ENCODE results near the gene CFAP251.
A peak's percentile ranks its signal among the peaks of the same experiment; 100 is the strongest.

The CFAP251 gene

DNA sequence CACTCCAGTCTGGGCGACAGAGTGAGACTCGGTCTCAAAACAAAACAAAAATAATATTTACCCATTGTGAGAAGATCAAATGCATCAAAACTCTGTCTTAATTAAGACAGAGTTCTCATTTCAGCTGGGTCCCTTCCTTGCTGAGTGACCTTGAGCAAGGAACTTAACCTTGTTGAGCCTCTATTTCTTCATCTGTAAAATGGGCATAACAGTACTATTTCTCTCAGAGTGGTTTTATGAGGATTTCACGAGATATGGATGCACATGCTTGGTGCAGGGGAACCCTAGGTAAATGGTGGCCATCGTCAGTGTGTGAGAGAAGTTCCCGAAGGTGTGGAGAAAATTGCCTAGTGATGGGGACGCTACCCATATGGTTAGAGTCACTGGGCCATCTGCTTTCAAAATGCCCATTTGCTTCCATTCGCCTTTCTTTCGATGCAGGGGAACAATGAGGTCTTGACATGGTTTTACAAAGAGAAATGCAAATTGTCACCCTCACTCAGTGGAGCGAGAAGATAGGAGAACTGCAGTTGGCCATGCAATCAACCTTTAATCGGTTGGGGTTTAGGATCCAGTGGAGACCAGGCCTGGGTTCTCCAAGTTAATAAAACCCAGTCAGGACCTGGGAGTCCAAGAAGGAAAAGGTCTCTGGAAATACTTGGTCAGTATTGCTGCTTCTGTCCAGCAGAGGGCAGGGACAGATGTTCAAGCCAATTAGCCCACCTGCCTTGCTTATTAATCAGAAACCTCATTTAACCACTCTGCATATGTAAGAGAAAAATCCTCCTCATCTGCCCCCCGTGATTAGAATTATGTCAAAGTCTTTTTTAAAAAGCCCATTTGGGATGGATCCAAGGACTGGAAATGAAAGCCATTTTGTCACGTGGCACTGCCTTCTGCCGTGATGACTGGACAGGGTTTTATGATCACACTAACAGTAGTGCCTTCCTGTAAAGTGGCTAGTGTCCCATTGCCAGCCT is 37.2 kb downstream of the CFAP251 start:
- no peak overlapping the region for H3K4me3 ChIP-seq (ENCODE audit: low read depth, low read length)
- no peak for DNase-seq (ENCODE audit: low read depth)
- TF ChIP-seq, protein P1, sequence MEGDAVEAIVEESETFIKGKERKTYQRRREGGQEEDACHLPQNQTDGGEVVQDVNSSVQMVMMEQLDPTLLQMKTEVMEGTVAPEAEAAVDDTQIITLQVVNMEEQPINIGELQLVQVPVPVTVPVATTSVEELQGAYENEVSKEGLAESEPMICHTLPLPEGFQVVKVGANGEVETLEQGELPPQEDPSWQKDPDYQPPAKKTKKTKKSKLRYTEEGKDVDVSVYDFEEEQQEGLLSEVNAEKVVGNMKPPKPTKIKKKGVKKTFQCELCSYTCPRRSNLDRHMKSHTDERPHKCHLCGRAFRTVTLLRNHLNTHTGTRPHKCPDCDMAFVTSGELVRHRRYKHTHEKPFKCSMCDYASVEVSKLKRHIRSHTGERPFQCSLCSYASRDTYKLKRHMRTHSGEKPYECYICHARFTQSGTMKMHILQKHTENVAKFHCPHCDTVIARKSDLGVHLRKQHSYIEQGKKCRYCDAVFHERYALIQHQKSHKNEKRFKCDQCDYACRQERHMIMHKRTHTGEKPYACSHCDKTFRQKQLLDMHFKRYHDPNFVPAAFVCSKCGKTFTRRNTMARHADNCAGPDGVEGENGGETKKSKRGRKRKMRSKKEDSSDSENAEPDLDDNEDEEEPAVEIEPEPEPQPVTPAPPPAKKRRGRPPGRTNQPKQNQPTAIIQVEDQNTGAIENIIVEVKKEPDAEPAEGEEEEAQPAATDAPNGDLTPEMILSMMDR (IDR thresholded peaks at IDR 0.05; ENCODE audit: low read depth, low read length, missing control alignments), result peak; percentile 69
- in situ Hi-C loops (cut with HindIII; ENCODE audit: low sequenced_read_pairs), result no loop called here

DNA sequence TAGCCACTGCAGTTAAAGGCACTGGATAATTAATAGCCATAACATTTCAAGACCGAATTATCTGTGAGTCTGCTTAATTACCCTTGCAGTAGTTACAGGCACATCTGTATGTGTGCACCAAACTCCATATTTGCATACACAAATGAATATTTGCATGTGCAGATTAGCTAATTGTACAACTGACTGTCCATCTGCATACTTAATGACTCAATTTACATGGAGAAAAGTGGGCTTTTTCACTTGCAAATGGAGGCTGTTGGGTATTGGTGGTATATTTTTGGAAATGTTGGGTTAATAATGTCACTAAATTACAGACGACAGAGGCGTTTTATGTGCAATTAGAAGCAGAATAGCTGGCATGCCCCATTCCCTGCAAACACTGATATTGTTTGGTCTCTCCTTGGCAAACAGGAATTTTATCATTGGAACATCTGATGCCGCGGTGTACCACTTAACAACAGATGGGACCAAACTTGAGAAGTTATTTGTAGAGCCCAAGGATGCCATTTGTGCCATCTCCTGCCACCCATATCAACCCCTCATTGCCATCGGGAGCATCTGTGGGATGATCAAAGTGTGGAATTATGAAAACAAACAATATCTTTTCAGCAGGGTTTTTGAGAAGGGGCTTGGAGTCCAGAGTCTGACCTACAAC is 39.6 kb downstream of the CFAP251 start:
- DNase-seq (ENCODE audit: low read depth), result no peak
- in situ Hi-C loops (cut with HindIII; ENCODE audit: low sequenced_read_pairs), result no loop called here
- TF ChIP-seq, protein P1 (IDR thresholded peaks at IDR 0.05; ENCODE audit: low read depth, low read length, missing control alignments), result no peak
- no peak overlapping the region for H3K4me3 ChIP-seq (ENCODE audit: low read depth, low read length)

- in situ Hi-C loops (cut with HindIII; ENCODE audit: low sequenced_read_pairs), result no loop called here
- DNase-seq (ENCODE audit: low read depth), result no peak
- no peak overlapping the region for H3K4me3 ChIP-seq (ENCODE audit: low read depth, low read length)
- TF ChIP-seq, protein P1 (IDR thresholded peaks at IDR 0.05; ENCODE audit: low read depth, low read length, missing control alignments), result no peak
Measured at GRCh38 chr12:121958541-121959240, 40.3 kb downstream of the CFAP251 start.

- TF ChIP-seq, protein P1 (IDR thresholded peaks at IDR 0.05; ENCODE audit: low read depth, low read length, missing control alignments), result no peak
- no peak for DNase-seq (ENCODE audit: low read depth)
- no peak overlapping the region for H3K4me3 ChIP-seq (ENCODE audit: low read depth, low read length)
- in situ Hi-C loops (cut with HindIII; ENCODE audit: low sequenced_read_pairs), result loop anchor here (5.0 kb wide), 1 partner anchor 37 kb away; no protein-coding TSS in a partner anchor
Measured at GRCh38 chr12:121960541-121960940, 42.1 kb downstream of the CFAP251 start.

GRCh38 chr12:121961195-121961879 is 42.9 kb downstream of the CFAP251 start:
- in situ Hi-C loops (cut with HindIII; ENCODE audit: low sequenced_read_pairs), result loop anchor here (5.0 kb wide), 1 partner anchor 36 kb away; no protein-coding TSS in a partner anchor
- TF ChIP-seq, protein P1 (IDR thresholded peaks at IDR 0.05; ENCODE audit: low read depth, low read length, missing control alignments), result no peak

More at GRCh38 chr12:121961195-121961879, 42.9 kb downstream of the CFAP251 start:
- H3K4me3 ChIP-seq (ENCODE audit: low read depth, low read length), result no peak overlapping the region
- no peak for DNase-seq (ENCODE audit: low read depth)
